22Rv1 (cell line): ENCODE results near the gene ADORA1.

Experiments
- ZFX ChIP-seq: fragments of 450-650 bp; IDR thresholded peaks from 2 replicates; pipeline ENCODE4 v1.6.1; 2017; ENCODE audit warnings: antibody characterized with exemption, borderline replicate concordance
- TF ChIP-seq, protein P1 (sequence below): fragments of 450-650 bp; IDR thresholded peaks from 2 replicates; pipeline ENCODE4 v1.5.1; 2017; ENCODE audit warnings: mild to moderate bottlenecking

DNA sequence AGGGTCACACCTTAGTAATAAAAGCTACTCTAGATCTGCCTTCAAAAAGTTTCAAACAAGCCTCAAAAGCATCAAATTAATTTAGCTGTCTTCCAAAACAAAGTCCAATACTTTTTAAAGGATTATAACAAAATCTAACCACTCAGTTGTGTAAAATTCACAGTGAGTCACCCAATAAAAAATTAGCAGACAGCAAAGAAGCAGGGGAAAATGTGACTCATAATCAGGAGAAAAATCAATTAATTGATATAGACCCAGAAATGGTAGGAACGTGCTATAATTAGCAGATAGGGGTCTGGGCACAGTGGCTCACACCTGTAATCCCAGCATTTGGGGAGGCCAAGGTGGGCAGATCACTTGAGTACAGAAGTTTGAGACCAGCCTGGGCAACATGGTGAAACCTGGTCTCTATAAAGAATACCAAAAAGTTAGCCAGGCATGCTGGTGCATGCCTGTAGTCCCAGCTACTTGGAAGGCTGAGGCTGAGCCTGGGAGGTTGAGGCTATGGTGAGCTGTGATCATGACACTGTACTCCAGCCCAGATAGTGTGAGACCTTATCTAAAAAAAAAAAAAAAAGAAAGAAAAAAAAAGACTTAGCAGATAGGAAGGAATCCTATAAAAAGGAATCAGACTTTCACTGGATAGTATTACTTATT lies 33.6 kb upstream of the ADORA1 start:
- TF ChIP-seq, protein P1, sequence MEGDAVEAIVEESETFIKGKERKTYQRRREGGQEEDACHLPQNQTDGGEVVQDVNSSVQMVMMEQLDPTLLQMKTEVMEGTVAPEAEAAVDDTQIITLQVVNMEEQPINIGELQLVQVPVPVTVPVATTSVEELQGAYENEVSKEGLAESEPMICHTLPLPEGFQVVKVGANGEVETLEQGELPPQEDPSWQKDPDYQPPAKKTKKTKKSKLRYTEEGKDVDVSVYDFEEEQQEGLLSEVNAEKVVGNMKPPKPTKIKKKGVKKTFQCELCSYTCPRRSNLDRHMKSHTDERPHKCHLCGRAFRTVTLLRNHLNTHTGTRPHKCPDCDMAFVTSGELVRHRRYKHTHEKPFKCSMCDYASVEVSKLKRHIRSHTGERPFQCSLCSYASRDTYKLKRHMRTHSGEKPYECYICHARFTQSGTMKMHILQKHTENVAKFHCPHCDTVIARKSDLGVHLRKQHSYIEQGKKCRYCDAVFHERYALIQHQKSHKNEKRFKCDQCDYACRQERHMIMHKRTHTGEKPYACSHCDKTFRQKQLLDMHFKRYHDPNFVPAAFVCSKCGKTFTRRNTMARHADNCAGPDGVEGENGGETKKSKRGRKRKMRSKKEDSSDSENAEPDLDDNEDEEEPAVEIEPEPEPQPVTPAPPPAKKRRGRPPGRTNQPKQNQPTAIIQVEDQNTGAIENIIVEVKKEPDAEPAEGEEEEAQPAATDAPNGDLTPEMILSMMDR = no peak
- no peak for TF ChIP-seq ZFX
